HepG2 (cell line): Measurements from ENCODE around the gene ANK3. TPM values are rescaled to one million over a fixed set of nuclear protein-coding genes. Genes with fewer than 3 reads are reported as not detected.

Experiments used
- ATAC-seq: fragments of 200-7000 bp; cut with Tn5 transposase; 3 replicates; pipeline ENCODE4 v1.9.1; 2020; ENCODE audit warnings: mild to moderate bottlenecking, moderate library complexity
- BruUV-seq: library from RNA; stranded (reverse); fragments of 400-500 nt; replicated peaks from 2 replicates; lab custom pipeline; 2021; lab: Mats Ljungman, UMichigan
- CTCF ChIA-PET: fragments of 300-600 bp; formaldehyde crosslinking; extraction: SDS; loops from one replicate; lab custom pipeline; 2021; ENCODE audit warnings: low total read pairs, inconsistent platforms, low intra/inter-chr PET ratio; lab: Yijun Ruan, JAX
- POLR2A ChIA-PET: fragments of 350-600 bp; sonication (Branson Sonifier 250); formaldehyde crosslinking; loops from one replicate; lab custom pipeline; 2020; ENCODE audit warnings: antibody characterized with exemption, inconsistent platforms; lab: Yijun Ruan, JAX
- DNase-seq: peaks from one replicate; pipeline ENCODE4 v3.0.0-alpha.2; 2015; ENCODE audit warnings: low spot score
- FAIRE-seq: peaks from 3 replicates; lab custom pipeline; 2011; peaks lifted over from hg19 to GRCh38; lab: Jason Lieb, UNC
- H2AFZ ChIP-seq: one replicate; pipeline ENCODE4 v1.6.1; 2011; ENCODE audit warnings: low read length, inconsistent platforms
- H3K27ac ChIP-seq: fragments of 300-600 bp; 3 replicates; pipeline ENCODE4 v1.8.0; 2011; ENCODE audit warnings: mixed run types, mild to moderate bottlenecking, mixed read lengths, low read length, inconsistent platforms; ENCODE audit not compliant: insufficient read depth; ENCODE audit errors: extremely low read length
- H3K27me3 ChIP-seq, 2 experiments: fragments of 200-600 bp in 1 of 2; 2 replicates in 1 of 2; 3 replicates in 1 of 2; pipeline versions ENCODE4 v1.6.0 to v1.8.0; 2011; ENCODE audit warnings: low read length in 2 of 2, mild to moderate bottlenecking in 2 of 2, moderate library complexity in 2 of 2, inconsistent platforms in 1 of 2; ENCODE audit not compliant: insufficient read depth in 2 of 2, control insufficient read depth in 1 of 2
- H3K36me3 ChIP-seq, 2 experiments: fragments of 200-600 bp in 1 of 2; replicated peaks in 1 of 2; 2 replicates in 1 of 2; 3 replicates in 1 of 2; pipeline versions ENCODE4 v1.5.1 to v1.8.0; 2011; ENCODE audit warnings: low read length in 2 of 2, inconsistent platforms in 1 of 2; ENCODE audit not compliant: insufficient read depth in 2 of 2, control insufficient read depth in 1 of 2
- H3K4me1 ChIP-seq: 2 replicates; pipeline ENCODE4 v1.5.1; 2012; ENCODE audit warnings: low read length, inconsistent platforms; ENCODE audit not compliant: insufficient read depth
- H3K4me2 ChIP-seq: 2 replicates; pipeline ENCODE4 v1.6.0; 2011; ENCODE audit warnings: low read depth, low read length, inconsistent platforms
- H3K4me3 ChIP-seq, 3 experiments: fragments of 200-600 bp in 1 of 3; sonication (generic), shearing (Covaris generic) in 1 of 3; replicated peaks in 1 of 3; 2 replicates each; pipeline ENCODE4 v1.5.1; 2011 to 2016; ENCODE audit warnings: low read length in 3 of 3, inconsistent platforms in 2 of 3, low read depth in 2 of 3, mild to moderate bottlenecking in 2 of 3, control low read depth in 1 of 3, mixed read lengths in 1 of 3; ENCODE audit not compliant: insufficient read depth in 1 of 3
- H3K79me2 ChIP-seq: one replicate; pipeline ENCODE4 v1.6.1; 2011; ENCODE audit warnings: low read length, inconsistent platforms; ENCODE audit not compliant: insufficient read depth
- H3K9ac ChIP-seq: 2 replicates; pipeline ENCODE4 v1.6.0; 2011; ENCODE audit warnings: mild to moderate bottlenecking, low read depth, low read length, inconsistent platforms; ENCODE audit not compliant: insufficient read depth
- H3K9me3 ChIP-seq: 2 replicates; pipeline ENCODE4 v1.5.1; 2012; ENCODE audit warnings: mild to moderate bottlenecking, low read length
- H4K20me1 ChIP-seq: 2 replicates; pipeline ENCODE4 v1.6.0; 2011; ENCODE audit warnings: inconsistent platforms, mild to moderate bottlenecking, low read length, moderate library complexity; ENCODE audit not compliant: insufficient read depth
- MAFF ChIP-seq: IDR thresholded peaks from 2 replicates; pipeline ENCODE4 v1.6.1; 2011; ENCODE audit warnings: low read depth, low read length, improper control_type of control experiment
- REL ChIP-seq: sonication (generic); formaldehyde crosslinking; conservative IDR thresholded peaks from 2 replicates; pipeline ENCODE4 v1.8.0; 2022; ENCODE audit warnings: mild to moderate bottlenecking, missing genetic modification reagents, moderate library complexity
- RNF2 ChIP-seq: fragments of 450-650 bp; conservative IDR thresholded peaks from 2 replicates; pipeline ENCODE4 v1.6.1; 2016; ENCODE audit warnings: low read depth
- ZBTB10 ChIP-seq: sonication (generic); formaldehyde crosslinking; IDR thresholded peaks from 2 replicates; pipeline ENCODE4 v1.4.0; 2020; ENCODE audit warnings: missing genetic modification reagents, borderline replicate concordance
- ZNF563 ChIP-seq: sonication (generic); formaldehyde crosslinking; IDR thresholded peaks from 2 replicates; pipeline ENCODE4 v1.8.0; 2022; ENCODE audit warnings: mild to moderate bottlenecking, moderate library complexity, missing genetic modification reagents
- WGBS: methylation state at CpG from one replicate; pipeline ENCODE4 v1.1.6; 2017; ENCODE audit warnings: low lambda C conversion rate; 5-methylcytosine and 5-hydroxymethylcytosine counted together
- in situ Hi-C: cut with HindIII; loops from 2 replicates; pipeline ENCODE4 v1.10.0; 2017; ENCODE audit warnings: low pct_unique_long_range_greater_than_20kb; ENCODE audit not compliant: extremely low pct_ligation_motif_present
- intact Hi-C: fragments of 100-400 bp; cut with micrococcal nuclease; formaldehyde crosslinking; loops from one replicate; pipeline ENCODE4 v1.10.0; 2022; ENCODE audit not compliant: unreplicated experiment
- polyA plus RNA-seq, 8 experiments: library from polyadenylated mRNA; depleted of rRNA in 3 of 8; stranded (reverse) in 7 of 8; unstranded in 1 of 8; fragments of >200 nt; fragmentation: Illumina TruSeq in 4 of 8; extraction: Trizol in 4 of 8; gene quantifications; 2 replicates each; pipeline versions ENCODE4 v1.2.1 to v1.2.3, GENCODE V29; 2011 to 2016; ENCODE audit warnings: low read depth in 4 of 8, missing spikeins in 1 of 8, mixed read lengths in 1 of 8; ENCODE audit not compliant: insufficient read depth in 1 of 8
- total RNA-seq, 5 experiments: library from RNA; depleted of rRNA; stranded (reverse); fragments of >200 nt; fragmentation: Illumina TruSeq; extraction: Trizol; gene quantifications; 2 replicates each; pipeline ENCODE4 v1.2.3, GENCODE V29; 2016; ENCODE audit warnings: low read depth in 1 of 5
- TF ChIP-seq, protein P1 (sequence below): IDR thresholded peaks from 2 replicates; pipeline ENCODE4 v1.6.1; 2016; ENCODE audit warnings: low read depth, missing genetic modification reagents, missing compliant biosample characterization

Gene ANK3
- total and polyA plus RNA-seq, 2 of the 13 experiments (the other 11 are each of a cell fraction or from before 2014, with no cell fraction given) = not detected

- TF ChIP-seq ZNF563 (CRISPR knock-in tag) (no peak), ZBTB10 (CRISPR knock-in tag) (no peak), REL (CRISPR knock-in tag) (no peak), RNF2 (no peak)
Observed at GRCh38 chr10:59984415-59984814, 405.3 kb downstream of the ANK3 start (continued).

DNA sequence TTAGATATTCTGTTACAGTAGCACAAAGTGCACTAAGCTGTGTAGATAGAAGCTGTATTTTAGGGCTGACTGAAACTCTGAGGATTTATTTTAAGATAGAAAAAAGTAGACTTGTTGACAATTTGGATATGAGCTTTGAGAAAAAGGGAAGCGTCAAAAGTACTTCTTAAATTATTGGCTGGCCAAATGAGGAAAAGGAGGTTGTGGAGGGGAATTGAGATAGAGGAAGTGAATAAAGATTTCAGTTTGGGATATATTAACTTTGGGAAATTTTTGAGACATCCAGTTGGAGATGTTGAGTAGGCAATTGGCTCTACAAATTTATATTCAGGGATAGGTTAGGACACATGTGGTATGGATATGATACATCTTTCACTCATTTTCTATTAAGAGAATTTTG lies 409.3 kb downstream of the ANK3 start:
- POLR2A ChIA-PET = no interaction called here
- Histone ChIP-seq H3K4me3 (no peak overlapping the region), H3K36me3 (no peaks in the 10 kb centered on the region), H3K4me1 (no peaks in the 10 kb centered on the region), H3K4me2 (no peak overlapping the region), H3K9me3 (peaks cover 28% of the 10 kb centered on the region), H3K79me2 (no peaks in the 10 kb centered on the region), H2AFZ (no peak overlapping the region), H4K20me1 (no peaks in the 10 kb centered on the region), H3K27me3 (no peaks in the 10 kb centered on the region; a peak in 1 of 5 replicates), H3K27ac (no peak overlapping the region), H3K9ac (no peak overlapping the region)
- DNase-seq (no peak), ATAC-seq (no peak), FAIRE-seq (no peak)
- intact Hi-C loops (no loop called here), in situ Hi-C loops (no loop called here)
- WGBS = 2% methylated on average over 1 of the region's 1 CpG
- CTCF ChIA-PET = no interaction called here
- BruUV-seq = no TSS peak
- TF ChIP-seq, protein P1, sequence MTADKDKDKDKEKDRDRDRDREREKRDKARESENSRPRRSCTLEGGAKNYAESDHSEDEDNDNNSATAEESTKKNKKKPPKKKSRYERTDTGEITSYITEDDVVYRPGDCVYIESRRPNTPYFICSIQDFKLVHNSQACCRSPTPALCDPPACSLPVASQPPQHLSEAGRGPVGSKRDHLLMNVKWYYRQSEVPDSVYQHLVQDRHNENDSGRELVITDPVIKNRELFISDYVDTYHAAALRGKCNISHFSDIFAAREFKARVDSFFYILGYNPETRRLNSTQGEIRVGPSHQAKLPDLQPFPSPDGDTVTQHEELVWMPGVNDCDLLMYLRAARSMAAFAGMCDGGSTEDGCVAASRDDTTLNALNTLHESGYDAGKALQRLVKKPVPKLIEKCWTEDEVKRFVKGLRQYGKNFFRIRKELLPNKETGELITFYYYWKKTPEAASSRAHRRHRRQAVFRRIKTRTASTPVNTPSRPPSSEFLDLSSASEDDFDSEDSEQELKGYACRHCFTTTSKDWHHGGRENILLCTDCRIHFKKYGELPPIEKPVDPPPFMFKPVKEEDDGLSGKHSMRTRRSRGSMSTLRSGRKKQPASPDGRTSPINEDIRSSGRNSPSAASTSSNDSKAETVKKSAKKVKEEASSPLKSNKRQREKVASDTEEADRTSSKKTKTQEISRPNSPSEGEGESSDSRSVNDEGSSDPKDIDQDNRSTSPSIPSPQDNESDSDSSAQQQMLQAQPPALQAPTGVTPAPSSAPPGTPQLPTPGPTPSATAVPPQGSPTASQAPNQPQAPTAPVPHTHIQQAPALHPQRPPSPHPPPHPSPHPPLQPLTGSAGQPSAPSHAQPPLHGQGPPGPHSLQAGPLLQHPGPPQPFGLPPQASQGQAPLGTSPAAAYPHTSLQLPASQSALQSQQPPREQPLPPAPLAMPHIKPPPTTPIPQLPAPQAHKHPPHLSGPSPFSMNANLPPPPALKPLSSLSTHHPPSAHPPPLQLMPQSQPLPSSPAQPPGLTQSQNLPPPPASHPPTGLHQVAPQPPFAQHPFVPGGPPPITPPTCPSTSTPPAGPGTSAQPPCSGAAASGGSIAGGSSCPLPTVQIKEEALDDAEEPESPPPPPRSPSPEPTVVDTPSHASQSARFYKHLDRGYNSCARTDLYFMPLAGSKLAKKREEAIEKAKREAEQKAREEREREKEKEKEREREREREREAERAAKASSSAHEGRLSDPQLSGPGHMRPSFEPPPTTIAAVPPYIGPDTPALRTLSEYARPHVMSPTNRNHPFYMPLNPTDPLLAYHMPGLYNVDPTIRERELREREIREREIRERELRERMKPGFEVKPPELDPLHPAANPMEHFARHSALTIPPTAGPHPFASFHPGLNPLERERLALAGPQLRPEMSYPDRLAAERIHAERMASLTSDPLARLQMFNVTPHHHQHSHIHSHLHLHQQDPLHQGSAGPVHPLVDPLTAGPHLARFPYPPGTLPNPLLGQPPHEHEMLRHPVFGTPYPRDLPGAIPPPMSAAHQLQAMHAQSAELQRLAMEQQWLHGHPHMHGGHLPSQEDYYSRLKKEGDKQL (CRISPR knock-in tag) = no peak
- TF ChIP-seq MAFF = no peak
